Suprapubic skin (tissue), 4 donors: ENCODE data around the gene FMNL2. TPM values are rescaled to one million over a fixed set of nuclear protein-coding genes. Genes with fewer than 3 reads are reported as not detected.

Experiments
- DNase-seq, 2 donors: peaks; one replicate each; pipeline ENCODE4 v3.0.0-alpha.2; 2019; ENCODE audit warnings: low spot score in 2 of 2
- H3K27ac ChIP-seq: fragments of 200-600 bp; sonication (generic); one replicate; pipeline ENCODE4 v1.5.1; 2019
- H3K27me3 ChIP-seq: fragments of 200-600 bp; sonication (generic); one replicate; pipeline ENCODE4 v1.5.1; 2019
- H3K36me3 ChIP-seq: fragments of 200-600 bp; sonication (generic); one replicate; pipeline ENCODE4 v1.5.1; 2019
- H3K4me1 ChIP-seq: fragments of 200-600 bp; sonication (generic); one replicate; pipeline ENCODE4 v1.5.1; 2019
- H3K4me3 ChIP-seq: fragments of 200-600 bp; sonication (generic); one replicate; pipeline ENCODE4 v1.5.1; 2019; ENCODE audit warnings: mild to moderate bottlenecking
- H3K9me3 ChIP-seq: fragments of 200-600 bp; sonication (generic); one replicate; pipeline ENCODE4 v1.5.1; 2019
- EP300 ChIP-seq: sonication (generic); formaldehyde crosslinking; IDR thresholded peaks from one replicate; pipeline ENCODE4 v1.6.1; 2017; ENCODE audit warnings: antibody characterized with exemption
- POLR2A ChIP-seq, 2 donors: fragments of 450-650 bp; IDR thresholded peaks; one replicate each; pipeline ENCODE4 v1.6.1; 2017; ENCODE audit warnings: antibody characterized with exemption in 2 of 2, mild to moderate bottlenecking in 2 of 2, moderate library complexity in 2 of 2
- POLR2AphosphoS5 ChIP-seq, 3 donors: sonication (generic); formaldehyde crosslinking; IDR thresholded peaks; one replicate each; pipeline ENCODE4 v1.6.1; 2017; ENCODE audit warnings: antibody characterized with exemption in 3 of 3
- WGBS: methylation state at CpG from one replicate; pipeline ENCODE4 v1.1.5; 2018; 5-methylcytosine and 5-hydroxymethylcytosine counted together
- total RNA-seq, 4 donors: library from RNA; depleted of rRNA; stranded (reverse); fragments of >200 nt; gene quantifications; one replicate each; pipeline ENCODE4 v1.1.0, GENCODE V29; 2016
- TF ChIP-seq, protein P1 (sequence below), 2 donors: fragments of 200-600 bp in 1 of 2; fragments of 450-650 bp in 1 of 2; sonication (generic) in 1 of 2; IDR thresholded peaks; one replicate each; pipeline ENCODE4 v1.5.1; 2016 to 2019; ENCODE audit warnings: antibody characterized with exemption in 2 of 2, mild to moderate bottlenecking in 1 of 2, moderate library complexity in 1 of 2

Gene FMNL2
- total RNA-seq, 4 donors from 2014 or later, result 15.4 to 18.1 (median 16.0) TPM

- no peak overlapping the region for H3K27ac ChIP-seq
- TF ChIP-seq, protein P1, sequence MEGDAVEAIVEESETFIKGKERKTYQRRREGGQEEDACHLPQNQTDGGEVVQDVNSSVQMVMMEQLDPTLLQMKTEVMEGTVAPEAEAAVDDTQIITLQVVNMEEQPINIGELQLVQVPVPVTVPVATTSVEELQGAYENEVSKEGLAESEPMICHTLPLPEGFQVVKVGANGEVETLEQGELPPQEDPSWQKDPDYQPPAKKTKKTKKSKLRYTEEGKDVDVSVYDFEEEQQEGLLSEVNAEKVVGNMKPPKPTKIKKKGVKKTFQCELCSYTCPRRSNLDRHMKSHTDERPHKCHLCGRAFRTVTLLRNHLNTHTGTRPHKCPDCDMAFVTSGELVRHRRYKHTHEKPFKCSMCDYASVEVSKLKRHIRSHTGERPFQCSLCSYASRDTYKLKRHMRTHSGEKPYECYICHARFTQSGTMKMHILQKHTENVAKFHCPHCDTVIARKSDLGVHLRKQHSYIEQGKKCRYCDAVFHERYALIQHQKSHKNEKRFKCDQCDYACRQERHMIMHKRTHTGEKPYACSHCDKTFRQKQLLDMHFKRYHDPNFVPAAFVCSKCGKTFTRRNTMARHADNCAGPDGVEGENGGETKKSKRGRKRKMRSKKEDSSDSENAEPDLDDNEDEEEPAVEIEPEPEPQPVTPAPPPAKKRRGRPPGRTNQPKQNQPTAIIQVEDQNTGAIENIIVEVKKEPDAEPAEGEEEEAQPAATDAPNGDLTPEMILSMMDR (IDR thresholded peaks at IDR 0.05), result no peak
- no peak for TF ChIP-seq EP300
- no peak for TF ChIP-seq POLR2AphosphoS5 (IDR thresholded peaks at IDR 0.05)
- TF ChIP-seq POLR2A (IDR thresholded peaks at IDR 0.05), result no peak
Observed at GRCh38 chr2:152623076-152623740, 288.2 kb downstream of the FMNL2 start.

GRCh38 chr2:152623775-152624174 lies 288.8 kb downstream of the FMNL2 start:
- 94% methylated on average over 1 of the region's 2 CpGs for WGBS

More at GRCh38 chr2:152623076-152623740, 288.2 kb downstream of the FMNL2 start:
- Histone ChIP-seq H3K27me3 (no peaks in the 10 kb centered on the region), H3K4me1 (no peaks in the 10 kb centered on the region), H3K9me3 (no peaks in the 10 kb centered on the region), H3K36me3 (peaks cover 12% of the 10 kb centered on the region), H3K4me3 (no peak overlapping the region)
- no peak for DNase-seq
- WGBS, result 69% methylated on average over 13 of the region's 13 CpGs

DNA sequence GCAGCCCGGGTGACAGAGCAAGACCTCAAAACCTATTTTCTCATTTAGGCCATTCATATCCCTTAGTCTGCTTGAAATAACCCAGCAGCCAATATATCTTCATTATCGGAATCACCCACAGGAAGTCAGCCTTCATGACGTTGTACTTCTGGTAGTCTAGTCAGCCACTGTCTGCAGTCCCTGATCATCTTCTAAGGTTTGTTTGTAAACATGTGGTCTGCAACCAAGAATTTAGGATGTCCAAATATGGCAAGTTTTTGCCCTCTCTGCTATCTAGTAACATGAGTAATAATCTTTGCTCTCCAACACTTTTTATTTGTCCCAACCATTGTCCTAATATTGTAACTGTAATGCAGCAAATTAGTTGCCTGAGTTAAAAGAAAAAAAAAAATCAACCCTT lies 289.8 kb downstream of the FMNL2 start:
- 84% methylated on average over 3 of the region's 3 CpGs for WGBS
- Histone ChIP-seq H3K27me3 (no peaks in the 10 kb centered on the region), H3K4me1 (no peaks in the 10 kb centered on the region), H3K36me3 (peaks cover 15% of the 10 kb centered on the region), H3K27ac (no peak overlapping the region), H3K9me3 (no peaks in the 10 kb centered on the region), H3K4me3 (no peak overlapping the region)
- no peak for DNase-seq
- no peak for TF ChIP-seq POLR2AphosphoS5 (IDR thresholded peaks at IDR 0.05)
- no peak for TF ChIP-seq EP300
- no peak for TF ChIP-seq POLR2A (IDR thresholded peaks at IDR 0.05)
- TF ChIP-seq, protein P1 (IDR thresholded peaks at IDR 0.05), result no peak

More at GRCh38 chr2:152623775-152624174, 288.8 kb downstream of the FMNL2 start:
- H3K27ac ChIP-seq, result no peak overlapping the region
- H3K36me3 ChIP-seq, result peaks cover 17% of the 10 kb centered on the region
- H3K4me3 ChIP-seq, result no peak overlapping the region
- no peaks in the 10 kb centered on the region for H3K4me1 ChIP-seq
- H3K9me3 ChIP-seq, result no peaks in the 10 kb centered on the region
- TF ChIP-seq EP300 (no peak), POLR2A (IDR thresholded peaks at IDR 0.05) (no peak), POLR2AphosphoS5 (IDR thresholded peaks at IDR 0.05) (no peak)
- TF ChIP-seq, protein P1 (IDR thresholded peaks at IDR 0.05), result no peak
- DNase-seq, result no peak
- no peaks in the 10 kb centered on the region for H3K27me3 ChIP-seq

- no peaks in the 10 kb centered on the region for H3K9me3 ChIP-seq
- TF ChIP-seq POLR2AphosphoS5 (IDR thresholded peaks at IDR 0.05) (no peak), POLR2A (IDR thresholded peaks at IDR 0.05) (no peak), EP300 (no peak)
- TF ChIP-seq, protein P1 (IDR thresholded peaks at IDR 0.05), result no peak
Observed at GRCh38 chr2:152626911-152627339, 292.0 kb downstream of the FMNL2 start.

GRCh38 chr2:152627351-152627957 lies 292.5 kb downstream of the FMNL2 start:
- Histone ChIP-seq H3K27ac (no peak overlapping the region), H3K36me3 (peaks cover 30% of the 10 kb centered on the region), H3K4me3 (no peak overlapping the region), H3K9me3 (no peaks in the 10 kb centered on the region), H3K4me1 (no peaks in the 10 kb centered on the region), H3K27me3 (no peaks in the 10 kb centered on the region)
- WGBS, result 7% methylated on average over 1 of the region's 1 CpG
- TF ChIP-seq POLR2AphosphoS5 (IDR thresholded peaks at IDR 0.05) (no peak), EP300 (no peak), POLR2A (IDR thresholded peaks at IDR 0.05) (no peak)
- TF ChIP-seq, protein P1 (IDR thresholded peaks at IDR 0.05), result peak; percentile 31 to 37
- DNase-seq, result no peak

More at GRCh38 chr2:152626911-152627339, 292.0 kb downstream of the FMNL2 start:
- WGBS, result 41% methylated on average over 4 of the region's 4 CpGs
- no peak overlapping the region for H3K27ac ChIP-seq
- peaks cover 25% of the 10 kb centered on the region for H3K36me3 ChIP-seq
- no peak for DNase-seq
- no peaks in the 10 kb centered on the region for H3K4me1 ChIP-seq
- no peaks in the 10 kb centered on the region for H3K27me3 ChIP-seq
- no peak overlapping the region for H3K4me3 ChIP-seq
